Parathyroid adenoma (tissue), 2 donors: ENCODE measurements around the gene SLC22A23.

Source experiments
- H2AFZ ChIP-seq: fragments of 300-600 bp; sonication (generic); one replicate; pipeline ENCODE4 v1.7.0; 2017; ENCODE audit warnings: antibody characterized with exemption, mild to moderate bottlenecking
- H3K27ac ChIP-seq: fragments of 300-600 bp; sonication (generic); one replicate; pipeline ENCODE4 v1.7.0; 2017
- H3K27me3 ChIP-seq: fragments of 300-600 bp; sonication (generic); one replicate; pipeline ENCODE4 v1.7.0; 2017; ENCODE audit warnings: low read length; ENCODE audit not compliant: control insufficient read depth, insufficient read depth
- H3K36me3 ChIP-seq: fragments of 300-600 bp; sonication (generic); one replicate; pipeline ENCODE4 v1.7.0; 2017; ENCODE audit warnings: low read length; ENCODE audit not compliant: control insufficient read depth, insufficient read depth
- H3K4me1 ChIP-seq: fragments of 300-600 bp; sonication (generic); one replicate; pipeline ENCODE4 v1.7.0; 2017; ENCODE audit warnings: control low read depth
- H3K4me2 ChIP-seq: fragments of 300-600 bp; sonication (generic); one replicate; pipeline ENCODE4 v1.7.0; 2017; ENCODE audit warnings: low read length
- H3K4me3 ChIP-seq: fragments of 300-600 bp; sonication (generic); one replicate; pipeline ENCODE4 v1.7.0; 2017; ENCODE audit warnings: low read depth, low read length
- H3K79me2 ChIP-seq: fragments of 300-600 bp; sonication (generic); one replicate; pipeline ENCODE4 v1.7.0; 2017; ENCODE audit warnings: control low read depth
- H3K9ac ChIP-seq: fragments of 300-600 bp; sonication (generic); one replicate; pipeline ENCODE4 v1.7.0; 2017; ENCODE audit warnings: mild to moderate bottlenecking
- H3K9me3 ChIP-seq: fragments of 300-600 bp; sonication (generic); one replicate; pipeline ENCODE4 v1.7.0; 2017; ENCODE audit warnings: low read length; ENCODE audit not compliant: control insufficient read depth
- CTCF ChIP-seq: fragments of 300-600 bp; sonication (generic); IDR thresholded peaks from one replicate; pipeline ENCODE4 v1.7.0; 2017; ENCODE audit warnings: antibody characterized with exemption, mild to moderate bottlenecking
- donor health status: primary hyperparathyroidism.

The SLC22A23 gene

GRCh38 chr6:3484946-3485345, 28.1 kb upstream of the SLC22A23 start:
- Histone ChIP-seq H3K4me2 (no peak overlapping the region), H3K9ac (no peak overlapping the region), H3K9me3 (no peaks in the 10 kb centered on the region), H3K27ac (no peak overlapping the region), H3K36me3 (no peaks in the 10 kb centered on the region), H3K4me3 (no peak overlapping the region), H3K27me3 (no peaks in the 10 kb centered on the region), H2AFZ (no peak overlapping the region), H3K79me2 (no peaks in the 10 kb centered on the region), H3K4me1 (peaks cover 2% of the 10 kb centered on the region)
- no peak for TF ChIP-seq CTCF

GRCh38 chr6:3484192-3484591, 27.3 kb upstream of the SLC22A23 start:
- no peaks in the 10 kb centered on the region for H3K27me3 ChIP-seq
- no peak for TF ChIP-seq CTCF
- H3K4me3 ChIP-seq = no peak overlapping the region
- no peak overlapping the region for H3K4me2 ChIP-seq
- H3K36me3 ChIP-seq = no peaks in the 10 kb centered on the region
- peaks cover 2% of the 10 kb centered on the region for H3K4me1 ChIP-seq
- H3K79me2 ChIP-seq = no peaks in the 10 kb centered on the region
- H3K9ac ChIP-seq = no peak overlapping the region
- no peak overlapping the region for H2AFZ ChIP-seq
- H3K9me3 ChIP-seq = no peaks in the 10 kb centered on the region
- no peak overlapping the region for H3K27ac ChIP-seq

DNA sequence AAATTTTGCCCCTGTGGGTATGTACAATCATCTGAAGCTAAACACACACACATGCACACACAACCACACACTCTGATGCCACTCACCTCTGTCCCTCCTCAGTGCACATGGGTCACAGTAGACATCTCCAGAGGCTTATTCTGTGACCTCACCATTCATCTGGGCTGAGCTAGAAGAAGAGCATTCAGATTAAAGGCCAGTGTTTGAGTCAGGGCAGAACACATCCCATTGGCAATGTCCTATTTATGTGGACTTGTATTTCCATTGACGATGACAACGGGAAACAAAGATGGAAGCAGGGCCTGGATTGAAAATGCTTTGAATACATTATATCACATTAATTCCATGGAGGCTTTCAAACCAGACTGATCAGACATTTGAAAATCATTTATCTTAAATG, 26.8 kb upstream of the SLC22A23 start:
- no peak for TF ChIP-seq CTCF
- no peak overlapping the region for H3K4me2 ChIP-seq
- no peak overlapping the region for H3K27ac ChIP-seq
- H3K36me3 ChIP-seq = no peaks in the 10 kb centered on the region
- H3K27me3 ChIP-seq = no peaks in the 10 kb centered on the region
- H3K9me3 ChIP-seq = no peaks in the 10 kb centered on the region
- H3K9ac ChIP-seq = no peak overlapping the region
- no peaks in the 10 kb centered on the region for H3K4me1 ChIP-seq
- no peak overlapping the region for H2AFZ ChIP-seq
- no peak overlapping the region for H3K4me3 ChIP-seq
- H3K79me2 ChIP-seq = no peaks in the 10 kb centered on the region

DNA sequence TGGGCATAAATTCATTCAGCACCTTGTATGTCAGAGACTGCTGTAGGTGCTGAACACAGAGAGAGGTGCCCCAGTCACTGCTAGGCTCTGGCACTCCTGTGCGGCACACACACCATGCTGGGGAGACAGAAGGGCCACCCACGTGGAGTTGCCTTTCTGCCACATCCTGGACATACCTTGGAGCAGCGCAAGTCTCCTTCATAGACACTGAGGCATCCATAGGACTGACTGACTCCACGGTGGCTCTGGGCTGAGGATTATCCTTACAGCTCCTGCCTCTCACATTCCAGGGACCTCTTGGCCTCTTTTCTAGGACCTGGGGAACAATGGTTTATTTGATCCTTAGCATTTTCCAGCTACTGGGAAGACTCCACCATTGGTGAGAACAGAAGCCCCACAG, 26.0 kb upstream of the SLC22A23 start:
- Histone ChIP-seq H3K27me3 (no peaks in the 10 kb centered on the region), H3K27ac (no peak overlapping the region), H3K9ac (no peak overlapping the region), H3K9me3 (no peaks in the 10 kb centered on the region), H3K79me2 (no peaks in the 10 kb centered on the region), H3K4me1 (no peaks in the 10 kb centered on the region), H3K4me2 (no peak overlapping the region), H2AFZ (no peak overlapping the region), H3K4me3 (no peak overlapping the region), H3K36me3 (no peaks in the 10 kb centered on the region)
- TF ChIP-seq CTCF = no peak

DNA sequence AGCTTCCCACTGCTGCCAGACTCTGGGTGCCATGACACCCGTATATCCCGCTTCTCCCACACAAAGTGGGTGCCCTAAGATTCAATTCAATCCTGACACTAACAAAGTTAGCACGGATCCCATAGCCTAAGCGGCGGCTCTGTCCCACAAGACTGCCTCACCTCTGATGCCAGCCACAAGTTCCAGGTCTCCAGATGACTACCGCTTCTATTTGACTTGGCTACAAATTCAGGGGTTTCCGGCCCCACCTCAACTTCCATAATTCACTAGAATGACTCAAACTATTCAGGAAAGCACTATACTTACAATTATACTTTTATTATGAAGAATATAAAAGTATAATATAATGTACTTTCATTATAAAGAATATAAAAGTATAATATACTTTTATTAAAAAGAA, 24.8 kb upstream of the SLC22A23 start:
- no peak overlapping the region for H3K4me2 ChIP-seq
- H3K27ac ChIP-seq = no peak overlapping the region
- no peak for TF ChIP-seq CTCF
- H3K4me1 ChIP-seq = no peaks in the 10 kb centered on the region
- no peaks in the 10 kb centered on the region for H3K79me2 ChIP-seq
- H3K27me3 ChIP-seq = no peaks in the 10 kb centered on the region
- no peak overlapping the region for H2AFZ ChIP-seq
- H3K9me3 ChIP-seq = no peaks in the 10 kb centered on the region
- H3K4me3 ChIP-seq = no peak overlapping the region
- no peak overlapping the region for H3K9ac ChIP-seq
- H3K36me3 ChIP-seq = no peaks in the 10 kb centered on the region
